ENCODE data around the gene RNF123.

Gene RNF123

GRCh38 chr3:49666592-49666991, 22.8 kb upstream of the RNF123 start:
- DNase-seq (ENCODE audit: low read depth, low spot score), result no peak
- no peak overlapping the region for H3K4me3 ChIP-seq (ENCODE audit: insufficient read length, low read depth)
- peaks cover 5% of the 10 kb centered on the region for H3K36me3 ChIP-seq (ENCODE audit: insufficient read depth, insufficient read length, low read length)
- no peak overlapping the region for H3K9ac ChIP-seq (ENCODE audit: insufficient read length, low read depth)
- H3K4me1 ChIP-seq (ENCODE audit: insufficient read depth, insufficient read length), result peaks cover 27% of the 10 kb centered on the region
- no peak for TF ChIP-seq SUZ12 (IDR thresholded peaks at IDR 0.05; ENCODE audit: extremely low read depth, insufficient read depth, insufficient read length)
- TF ChIP-seq YY1 (IDR thresholded peaks at IDR 0.05; ENCODE audit: insufficient read depth, insufficient read length), result no peak
- TF ChIP-seq ZNF274 (IDR thresholded peaks at IDR 0.05; ENCODE audit: low read depth, low read length), result no peak
- no peaks in the 10 kb centered on the region for H3K27me3 ChIP-seq (ENCODE audit: insufficient read depth, insufficient read length)
- H3K9me3 ChIP-seq (ENCODE audit: insufficient read depth, low read length), result no peaks in the 10 kb centered on the region

- H3K9me3 ChIP-seq (ENCODE audit: insufficient read depth, low read length), result no peaks in the 10 kb centered on the region
- no peak overlapping the region for H3K9ac ChIP-seq (ENCODE audit: insufficient read length, low read depth)
- peaks cover 27% of the 10 kb centered on the region for H3K4me1 ChIP-seq (ENCODE audit: insufficient read depth, insufficient read length)
- no peaks in the 10 kb centered on the region for H3K27me3 ChIP-seq (ENCODE audit: insufficient read depth, insufficient read length)
- DNase-seq (ENCODE audit: low read depth, low spot score), result no peak
- H3K4me3 ChIP-seq (ENCODE audit: insufficient read length, low read depth), result no peak overlapping the region
- peaks cover 5% of the 10 kb centered on the region for H3K36me3 ChIP-seq (ENCODE audit: insufficient read depth, insufficient read length, low read length)
- TF ChIP-seq ZNF274 (IDR thresholded peaks at IDR 0.05; ENCODE audit: low read depth, low read length), result no peak
- TF ChIP-seq YY1 (IDR thresholded peaks at IDR 0.05; ENCODE audit: insufficient read depth, insufficient read length), result no peak
Observed at GRCh38 chr3:49667701-49668413, 21.5 kb upstream of the RNF123 start.

- no peaks in the 10 kb centered on the region for H3K9me3 ChIP-seq (ENCODE audit: insufficient read depth, low read length)
- H3K4me1 ChIP-seq (ENCODE audit: insufficient read depth, insufficient read length), result peaks cover 25% of the 10 kb centered on the region
- no peak overlapping the region for H3K4me3 ChIP-seq (ENCODE audit: insufficient read length, low read depth)
- no peak for DNase-seq (ENCODE audit: low read depth, low spot score)
- no peaks in the 10 kb centered on the region for H3K27me3 ChIP-seq (ENCODE audit: insufficient read depth, insufficient read length)
- H3K36me3 ChIP-seq (ENCODE audit: insufficient read depth, insufficient read length, low read length), result peaks cover 5% of the 10 kb centered on the region
- TF ChIP-seq YY1 (IDR thresholded peaks at IDR 0.05; ENCODE audit: insufficient read depth, insufficient read length), result no peak
- no peak for TF ChIP-seq ZNF274 (IDR thresholded peaks at IDR 0.05; ENCODE audit: low read depth, low read length)
- TF ChIP-seq SUZ12 (IDR thresholded peaks at IDR 0.05; ENCODE audit: extremely low read depth, insufficient read depth, insufficient read length), result no peak
- no peak overlapping the region for H3K9ac ChIP-seq (ENCODE audit: insufficient read length, low read depth)
Observed at GRCh38 chr3:49668414-49668797, 21.0 kb upstream of the RNF123 start.

DNA sequence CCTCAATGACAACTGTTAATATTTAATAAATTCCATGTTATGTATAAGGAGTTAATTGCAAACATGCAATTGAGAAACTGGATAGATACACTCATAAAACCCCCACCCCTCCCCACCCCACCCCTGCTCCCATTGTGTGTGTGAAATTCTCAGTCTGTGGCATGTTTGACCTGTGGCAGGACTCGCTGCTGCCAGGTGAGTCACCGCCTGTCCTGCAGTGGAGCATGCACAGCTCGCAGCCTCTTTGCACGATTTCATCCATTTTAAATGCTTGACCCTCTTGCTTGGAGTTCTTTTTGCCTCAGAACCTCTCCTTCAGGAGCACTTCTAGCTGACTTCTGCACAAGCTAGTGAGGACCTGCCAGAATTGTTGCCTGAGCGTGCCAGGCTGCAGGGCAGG, 20.5 kb upstream of the RNF123 start:
- peaks cover 5% of the 10 kb centered on the region for H3K36me3 ChIP-seq (ENCODE audit: insufficient read depth, insufficient read length, low read length)
- H3K9me3 ChIP-seq (ENCODE audit: insufficient read depth, low read length), result no peaks in the 10 kb centered on the region
- H3K27me3 ChIP-seq (ENCODE audit: insufficient read depth, insufficient read length), result no peaks in the 10 kb centered on the region
- H3K4me1 ChIP-seq (ENCODE audit: insufficient read depth, insufficient read length), result peaks cover 21% of the 10 kb centered on the region
- TF ChIP-seq SUZ12 (IDR thresholded peaks at IDR 0.05; ENCODE audit: extremely low read depth, insufficient read depth, insufficient read length) (no peak), YY1 (IDR thresholded peaks at IDR 0.05; ENCODE audit: insufficient read depth, insufficient read length) (no peak), ZNF274 (IDR thresholded peaks at IDR 0.05; ENCODE audit: low read depth, low read length) (no peak)
- H3K4me3 ChIP-seq (ENCODE audit: insufficient read length, low read depth), result no peak overlapping the region
- H3K9ac ChIP-seq (ENCODE audit: insufficient read length, low read depth), result no peak overlapping the region
- no peak for DNase-seq (ENCODE audit: low read depth, low spot score)

DNA sequence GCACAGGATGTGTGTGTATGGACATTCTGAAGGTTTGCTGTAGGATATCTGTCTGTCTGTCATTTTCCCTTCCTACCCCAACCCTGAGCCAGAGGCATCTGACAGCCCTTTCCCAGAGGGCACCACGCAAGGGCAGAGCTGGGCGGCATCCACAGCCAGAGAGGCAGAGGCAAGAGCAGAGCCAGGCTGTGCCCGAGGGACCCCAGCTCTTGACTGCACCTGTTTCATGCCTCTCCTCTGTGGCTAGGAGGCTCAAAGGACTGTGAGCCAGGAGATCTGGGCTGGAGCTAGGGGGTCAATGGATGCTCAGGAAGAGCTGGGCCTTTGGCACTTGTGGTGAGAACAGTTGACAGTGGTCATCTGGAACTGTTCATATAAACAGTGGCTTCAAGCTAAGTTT, 20.0 kb upstream of the RNF123 start:
- TF ChIP-seq SUZ12 (IDR thresholded peaks at IDR 0.05; ENCODE audit: extremely low read depth, insufficient read depth, insufficient read length) (no peak), ZNF274 (IDR thresholded peaks at IDR 0.05; ENCODE audit: low read depth, low read length) (no peak), YY1 (IDR thresholded peaks at IDR 0.05; ENCODE audit: insufficient read depth, insufficient read length) (no peak)
- DNase-seq (ENCODE audit: low read depth, low spot score), result no peak
- Histone ChIP-seq H3K4me1 (ENCODE audit: insufficient read depth, insufficient read length) (peaks cover 16% of the 10 kb centered on the region), H3K9me3 (ENCODE audit: insufficient read depth, low read length) (no peaks in the 10 kb centered on the region), H3K4me3 (ENCODE audit: insufficient read length, low read depth) (no peak overlapping the region), H3K36me3 (ENCODE audit: insufficient read depth, insufficient read length, low read length) (peaks cover 5% of the 10 kb centered on the region), H3K9ac (ENCODE audit: insufficient read length, low read depth) (no peak overlapping the region), H3K27me3 (ENCODE audit: insufficient read depth, insufficient read length) (no peaks in the 10 kb centered on the region)

DNA sequence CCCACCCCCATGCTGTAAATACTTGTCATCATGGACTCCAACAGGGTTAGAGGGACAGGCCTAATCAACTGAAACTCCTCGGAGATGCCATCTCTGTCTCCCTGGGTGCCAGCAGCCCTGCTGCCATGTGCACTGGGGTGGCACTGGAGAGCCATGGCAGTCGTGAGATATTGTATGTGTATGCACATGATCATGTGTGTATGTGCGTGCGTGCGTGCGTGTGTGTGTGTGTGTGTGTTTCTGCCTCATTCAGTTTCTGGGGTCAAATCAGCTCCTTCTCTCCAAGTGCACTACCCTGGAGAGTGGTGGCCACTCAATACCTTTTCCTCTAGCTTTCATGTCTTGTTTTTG, 18.4 kb upstream of the RNF123 start:
- Histone ChIP-seq H3K4me1 (ENCODE audit: insufficient read depth, insufficient read length) (peaks cover 19% of the 10 kb centered on the region), H3K4me3 (ENCODE audit: insufficient read length, low read depth) (no peak overlapping the region), H3K9me3 (ENCODE audit: insufficient read depth, low read length) (no peaks in the 10 kb centered on the region), H3K9ac (ENCODE audit: insufficient read length, low read depth) (no peak overlapping the region), H3K27me3 (ENCODE audit: insufficient read depth, insufficient read length) (no peaks in the 10 kb centered on the region), H3K36me3 (ENCODE audit: insufficient read depth, insufficient read length, low read length) (peaks cover 16% of the 10 kb centered on the region)
- TF ChIP-seq SUZ12 (IDR thresholded peaks at IDR 0.05; ENCODE audit: extremely low read depth, insufficient read depth, insufficient read length), result no peak
- TF ChIP-seq YY1 (IDR thresholded peaks at IDR 0.05; ENCODE audit: insufficient read depth, insufficient read length), result no peak
- TF ChIP-seq ZNF274 (IDR thresholded peaks at IDR 0.05; ENCODE audit: low read depth, low read length), result no peak
- DNase-seq (ENCODE audit: low read depth, low spot score), result no peak

DNA sequence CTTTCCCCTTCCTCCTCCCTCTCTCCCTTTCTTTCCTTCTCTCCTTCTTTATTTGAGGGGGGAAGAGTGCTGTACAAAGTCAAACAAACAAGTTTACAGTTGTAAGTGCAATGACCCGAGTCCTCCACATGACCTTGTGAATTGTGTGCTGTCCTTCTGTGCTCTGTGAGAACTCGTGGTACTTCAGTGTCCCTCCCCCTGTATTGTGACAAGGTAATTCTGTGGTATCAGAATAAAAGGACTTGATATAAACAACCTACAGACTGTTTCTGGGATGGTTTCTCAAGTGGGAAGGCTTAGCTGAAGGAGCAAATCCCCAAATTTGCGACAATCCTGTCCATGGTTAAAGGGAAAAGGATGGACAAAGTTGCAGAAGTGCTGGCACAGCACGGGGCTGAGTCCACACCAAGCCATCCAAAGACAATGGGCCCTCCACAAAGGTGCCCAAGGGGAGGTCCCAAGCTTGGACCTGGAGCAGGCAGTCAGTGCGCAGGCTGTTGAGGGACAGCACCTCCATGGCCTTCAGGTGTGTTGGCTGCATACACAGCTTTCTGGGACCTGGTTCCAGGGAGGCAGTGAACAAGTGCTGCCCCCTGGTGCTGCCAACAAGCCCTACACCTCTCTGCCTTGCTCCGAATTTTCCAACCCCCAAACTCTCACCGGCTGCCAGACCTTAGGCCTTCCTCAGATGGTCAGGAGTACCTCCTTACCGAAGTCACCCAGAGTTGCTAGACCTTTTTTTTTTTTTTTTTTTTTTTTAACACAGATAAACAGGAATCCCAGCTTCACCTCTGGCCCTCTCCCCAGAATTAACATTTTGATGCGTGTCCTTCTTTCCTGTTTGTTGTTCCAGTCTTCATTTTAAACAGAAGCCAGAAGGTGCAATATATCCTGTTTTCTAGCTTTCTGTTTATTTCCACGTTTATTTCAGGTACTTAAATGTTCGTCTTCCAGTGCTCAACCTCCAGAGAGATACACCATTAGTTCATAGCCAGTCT, 17.8 kb upstream of the RNF123 start:
- Histone ChIP-seq H3K9me3 (ENCODE audit: insufficient read depth, low read length) (no peaks in the 10 kb centered on the region), H3K4me3 (ENCODE audit: insufficient read length, low read depth) (no peak overlapping the region), H3K9ac (ENCODE audit: insufficient read length, low read depth) (no peak overlapping the region), H3K27me3 (ENCODE audit: insufficient read depth, insufficient read length) (no peaks in the 10 kb centered on the region), H3K4me1 (ENCODE audit: insufficient read depth, insufficient read length) (peaks cover 17% of the 10 kb centered on the region), H3K36me3 (ENCODE audit: insufficient read depth, insufficient read length, low read length) (peaks cover 22% of the 10 kb centered on the region)
- peak; percentile 84 for DNase-seq (ENCODE audit: low read depth, low spot score)
- TF ChIP-seq YY1 (IDR thresholded peaks at IDR 0.05; ENCODE audit: insufficient read depth, insufficient read length) (no peak), SUZ12 (IDR thresholded peaks at IDR 0.05; ENCODE audit: extremely low read depth, insufficient read depth, insufficient read length) (no peak), ZNF274 (IDR thresholded peaks at IDR 0.05; ENCODE audit: low read depth, low read length) (no peak)
